HG02840 (cell line): ENCODE measurements around the gene TTC28.

ENCODE experiments used
- ATAC-seq: cut with Tn5 transposase; IDR thresholded peaks from one replicate; pipeline ENCODE4 v1.9.1; 2021; ENCODE audit warnings: mild to moderate bottlenecking, moderate library complexity, moderate number of reproducible peaks; ENCODE audit not compliant: unreplicated experiment, low FRiP score

TTC28 gene

DNA sequence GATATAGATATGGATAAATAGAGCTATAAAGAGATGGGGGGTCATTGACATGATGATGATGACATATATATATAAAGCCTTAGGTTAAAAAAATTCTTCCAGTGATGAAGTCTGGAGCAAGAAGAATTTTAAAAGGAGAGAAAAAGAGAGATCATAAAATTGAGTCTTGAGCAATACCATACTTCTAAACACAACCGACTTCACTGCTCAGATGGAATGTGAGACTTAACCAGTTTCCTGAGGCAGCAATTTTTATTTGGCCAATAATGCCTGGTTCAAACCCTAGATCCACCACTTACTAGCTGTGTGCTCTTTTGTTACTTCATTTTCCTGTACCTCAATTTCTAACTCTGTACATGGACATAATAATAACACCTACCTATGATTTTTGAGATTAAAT, 229.5 kb downstream of the TTC28 start:
- no peak for ATAC-seq

DNA sequence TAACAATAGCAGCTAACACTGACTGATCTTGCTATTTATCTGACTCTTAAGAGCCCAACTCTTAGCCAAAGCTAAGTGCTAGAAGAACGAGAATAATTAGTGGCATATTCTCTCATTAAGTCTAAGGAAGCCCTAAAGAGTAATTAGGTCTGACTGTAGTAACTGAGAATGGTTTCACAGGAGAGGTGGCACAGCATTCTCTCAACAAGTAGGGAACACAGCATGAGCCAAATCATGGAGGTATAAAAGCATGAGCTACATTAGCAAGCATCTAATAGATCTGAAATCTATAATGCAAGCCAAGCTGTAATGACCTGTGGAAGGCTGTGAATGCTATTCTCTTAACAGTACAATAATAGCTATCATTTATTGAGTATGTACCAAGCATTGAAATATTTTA, 230.6 kb downstream of the TTC28 start:
- ATAC-seq = no peak

DNA sequence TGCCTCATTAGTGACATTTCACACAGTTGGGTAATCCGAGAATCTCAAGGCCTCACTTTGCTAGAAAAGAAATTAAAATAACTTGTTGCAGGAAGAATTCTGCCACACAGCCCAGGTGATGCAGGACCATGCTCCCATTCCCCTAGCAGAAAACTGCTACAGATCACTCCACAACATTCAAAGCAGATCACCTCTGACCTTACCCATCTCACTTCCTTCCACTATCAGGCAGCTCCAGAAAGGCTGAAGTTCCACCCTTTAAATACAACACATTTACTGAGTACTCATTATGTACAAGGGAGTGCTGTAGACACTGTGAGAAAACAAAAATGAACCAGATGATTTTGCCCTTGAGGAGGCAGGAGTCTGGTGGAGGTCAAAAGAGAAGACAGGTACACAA, 231.0 kb downstream of the TTC28 start:
- no peak for ATAC-seq

DNA sequence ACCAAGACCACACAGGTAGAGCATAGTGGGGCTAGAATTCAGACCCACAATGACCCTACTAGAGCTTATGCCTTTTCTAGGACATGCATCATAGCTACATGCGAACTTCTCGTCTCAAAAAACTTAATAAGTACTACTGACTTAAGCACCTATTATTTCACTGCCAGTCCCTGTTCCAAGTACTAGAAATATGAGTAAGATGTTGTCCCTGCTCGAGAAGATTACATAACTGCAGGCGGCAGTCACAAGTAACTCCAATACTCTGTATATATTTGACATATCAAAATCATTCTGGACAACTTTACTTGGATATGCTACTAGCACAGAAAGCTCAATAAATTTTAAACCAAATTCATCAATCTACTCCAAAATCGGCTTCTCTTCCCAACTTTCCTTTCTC, 235.0 kb downstream of the TTC28 start:
- no peak for ATAC-seq

DNA sequence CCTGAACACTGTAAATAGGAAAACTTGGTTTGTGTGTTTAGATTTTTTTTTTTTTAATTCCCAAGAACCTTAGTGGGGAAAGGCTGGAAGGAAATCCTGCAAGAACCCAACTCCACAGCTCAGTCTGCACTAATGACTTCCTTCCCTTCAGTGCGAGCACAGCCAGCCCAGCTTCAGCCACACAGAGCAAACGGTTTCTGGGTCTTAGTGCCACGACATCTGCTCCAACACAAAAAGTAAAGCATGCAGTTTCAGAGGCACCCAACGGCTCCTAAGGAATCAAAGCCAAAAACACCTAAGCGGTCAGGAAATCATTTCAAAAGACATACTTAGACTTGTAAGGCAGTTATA, 236.1 kb downstream of the TTC28 start:
- no peak for ATAC-seq

DNA sequence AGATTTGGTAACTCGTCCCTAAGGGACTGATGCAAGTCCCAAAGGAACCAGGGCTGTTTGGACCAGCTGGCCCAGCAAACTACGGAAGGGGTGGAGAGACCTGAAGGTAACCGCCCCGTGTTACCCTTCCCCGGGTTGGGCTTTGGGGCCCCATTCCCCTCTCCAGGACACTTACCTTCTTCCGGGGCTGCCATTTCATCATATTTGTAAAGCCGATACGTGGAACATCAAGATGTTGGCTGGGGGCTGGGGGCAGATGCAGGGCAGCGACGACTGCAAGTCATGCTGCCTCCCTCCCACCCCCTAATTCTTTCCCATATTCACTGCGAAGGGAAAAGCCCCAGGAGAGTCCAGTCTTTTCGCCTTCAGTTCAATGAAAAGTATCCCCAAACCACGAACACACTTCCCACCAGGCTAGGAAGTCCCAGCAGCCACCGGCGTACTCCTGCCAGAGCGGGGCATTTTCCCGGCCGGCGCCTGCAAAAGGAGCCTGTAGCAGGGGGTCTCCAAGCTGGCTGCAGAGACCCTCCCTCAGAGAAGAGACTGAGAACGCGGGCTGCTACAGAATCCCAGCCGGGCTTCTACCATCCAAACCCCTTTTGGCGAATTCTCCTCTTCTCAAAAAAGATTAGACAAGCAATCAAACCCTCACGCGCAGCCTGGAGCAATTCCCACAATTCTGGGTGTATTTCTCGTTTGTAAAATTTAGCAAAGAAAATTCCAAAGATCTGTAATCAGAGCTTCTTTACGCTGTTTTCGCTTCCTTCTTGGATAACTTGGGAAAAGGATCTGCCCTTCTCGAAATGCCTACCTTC, 236.7 kb downstream of the TTC28 start:
- ATAC-seq = no peak

DNA sequence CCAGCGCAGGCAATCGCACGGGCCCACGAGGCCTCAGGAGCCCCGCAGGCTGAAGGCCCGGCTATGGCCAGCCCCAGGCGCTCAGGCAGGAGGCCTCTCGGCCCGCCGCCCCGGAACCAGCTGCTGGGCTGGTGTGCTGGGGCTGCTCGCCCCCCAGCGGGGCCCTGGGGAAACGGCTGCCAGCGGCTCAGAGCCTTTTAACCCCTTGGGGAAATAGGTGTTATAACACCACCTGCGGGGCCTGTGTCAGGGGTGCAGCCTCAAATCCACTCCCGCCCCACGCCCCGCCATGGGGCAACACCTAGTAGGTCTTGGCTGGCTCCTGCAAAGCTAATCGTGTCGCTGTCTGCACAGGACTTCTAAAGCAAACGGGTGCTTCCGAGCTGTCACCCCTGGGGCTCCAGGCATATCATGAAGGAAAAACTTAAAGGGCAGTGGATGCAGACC, 237.4 kb downstream of the TTC28 start:
- no peak for ATAC-seq

DNA sequence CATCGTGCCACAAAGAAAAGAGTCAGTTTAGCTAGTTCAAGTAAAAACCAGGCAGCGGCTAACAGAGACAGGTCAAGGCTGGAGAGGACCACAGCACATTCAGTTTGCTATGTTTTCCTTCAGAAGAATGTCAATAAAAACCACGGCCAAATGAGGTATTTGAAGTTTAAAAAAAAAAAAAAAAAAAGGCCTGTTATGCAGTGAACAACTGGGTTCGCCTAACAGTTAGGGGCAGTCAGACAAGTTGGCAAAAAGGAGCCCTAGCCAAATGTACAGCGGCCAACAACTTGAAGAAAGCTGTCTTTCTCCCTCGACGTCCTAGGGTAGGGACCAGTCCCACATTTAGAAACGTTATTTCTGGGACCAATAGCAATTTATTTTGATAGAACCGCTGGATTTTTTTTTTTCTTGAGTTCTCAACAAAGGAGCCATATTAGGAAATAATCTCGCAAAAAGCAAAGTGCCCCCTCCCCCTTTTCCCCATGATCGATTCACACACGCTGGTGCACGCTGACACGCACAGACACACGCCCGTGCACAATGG, 237.8 kb downstream of the TTC28 start:
- no peak for ATAC-seq

DNA sequence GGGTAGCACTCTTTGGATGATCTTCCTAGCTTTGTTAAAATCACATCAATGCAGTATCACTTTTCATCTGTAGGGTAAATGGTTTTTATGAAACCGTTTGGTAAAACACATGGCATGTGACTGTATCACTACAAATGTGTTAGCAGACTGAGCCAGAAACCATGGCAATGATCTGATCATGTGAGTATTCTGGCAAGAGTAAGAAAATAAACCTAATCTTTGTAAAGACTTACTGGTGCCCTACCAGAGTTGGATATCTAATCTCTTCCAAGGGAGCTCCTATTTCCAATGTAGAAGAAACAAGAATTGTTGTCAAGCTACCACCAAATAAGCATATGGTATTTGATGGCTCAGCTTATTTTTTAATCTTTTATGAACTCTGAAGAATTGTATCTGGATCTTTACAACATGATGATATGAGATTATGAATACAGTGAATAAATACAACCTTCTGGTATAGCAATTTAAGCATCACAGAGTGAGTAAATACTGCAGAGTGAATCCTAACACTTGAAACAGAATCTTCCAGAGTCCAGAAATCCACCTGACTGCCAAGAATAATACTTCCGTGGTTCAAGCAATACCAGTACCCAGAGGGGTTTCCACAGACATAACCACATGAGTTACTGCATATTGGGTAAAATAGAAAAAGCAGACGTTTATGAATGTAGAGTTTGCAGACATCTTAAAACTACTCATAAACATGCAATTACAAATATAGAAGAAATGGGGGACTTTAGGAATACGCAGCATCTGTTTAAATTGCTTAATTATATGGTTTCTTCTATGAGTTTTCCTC, 238.8 kb downstream of the TTC28 start:
- no peak for ATAC-seq

DNA sequence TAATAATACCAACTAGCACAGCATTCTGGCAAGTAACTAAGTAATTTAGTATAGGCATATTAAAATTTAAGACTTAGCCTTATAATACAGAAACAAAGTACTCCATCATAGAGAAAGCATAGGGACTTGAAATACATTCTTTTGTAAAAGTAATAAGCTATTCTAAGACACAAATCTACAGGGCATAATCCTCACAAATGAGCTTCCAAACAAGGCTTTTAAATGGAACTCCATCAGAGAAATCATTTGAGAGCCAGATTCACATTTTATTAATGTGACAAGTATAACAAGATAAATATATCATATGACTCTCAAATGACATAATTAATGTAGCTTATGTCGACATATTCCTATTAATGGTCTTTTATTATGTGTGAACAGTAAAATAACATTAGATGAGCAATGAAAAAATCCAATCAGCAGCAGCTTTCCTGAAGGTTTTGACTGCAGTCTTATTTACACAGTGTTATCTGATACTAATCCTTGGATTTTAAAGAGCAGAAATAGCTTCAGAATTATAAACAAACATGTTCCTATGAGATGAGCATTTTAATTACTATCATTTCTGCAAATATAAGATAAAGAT, 241.4 kb downstream of the TTC28 start:
- no peak for ATAC-seq

DNA sequence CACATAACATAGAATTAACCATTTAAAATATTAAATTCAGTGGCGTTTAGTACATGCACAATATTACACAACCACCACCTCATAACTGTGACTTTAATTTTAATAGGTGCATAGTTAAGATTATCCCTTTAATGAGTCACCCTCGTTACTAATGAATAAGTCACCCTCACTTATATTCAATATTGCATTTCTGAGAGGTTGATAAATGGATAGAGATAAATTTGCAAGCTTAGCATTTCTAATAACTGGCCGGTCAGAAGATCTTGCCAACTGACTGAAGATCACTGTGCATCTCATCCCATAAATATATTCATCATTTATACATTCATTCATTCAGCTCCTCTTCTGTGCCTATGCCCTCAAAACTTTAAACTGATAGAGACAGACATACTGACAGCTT, 243.7 kb downstream of the TTC28 start:
- no peak for ATAC-seq

DNA sequence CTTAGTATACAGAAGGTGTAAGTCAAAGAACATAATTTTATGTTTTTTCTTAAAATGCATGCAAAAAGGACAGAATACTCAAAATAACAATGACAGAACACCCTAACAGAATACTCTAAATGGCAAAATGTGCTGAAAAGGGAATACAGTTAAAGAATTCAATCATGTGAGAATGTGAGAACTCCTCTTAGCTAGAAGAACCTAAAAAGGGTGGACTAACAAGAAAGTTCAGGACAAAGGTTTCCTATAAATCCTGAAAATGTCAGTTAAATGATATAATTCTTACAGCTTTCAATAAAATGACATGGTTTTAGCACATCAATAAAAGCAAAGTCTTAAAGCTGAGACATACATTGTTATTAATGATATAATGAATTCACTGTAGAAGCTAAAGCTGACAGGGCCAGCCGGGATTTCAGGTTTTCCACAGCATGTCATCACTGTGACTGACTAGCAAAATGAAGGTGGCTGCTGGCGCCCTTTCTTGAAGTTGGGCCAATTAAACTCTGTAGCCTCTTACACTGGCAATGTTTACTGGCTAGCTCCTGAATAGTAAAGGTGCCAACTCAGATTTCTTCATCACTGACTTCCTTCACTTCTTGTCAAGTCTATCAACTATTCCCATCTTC, 244.4 kb downstream of the TTC28 start:
- ATAC-seq = no peak

DNA sequence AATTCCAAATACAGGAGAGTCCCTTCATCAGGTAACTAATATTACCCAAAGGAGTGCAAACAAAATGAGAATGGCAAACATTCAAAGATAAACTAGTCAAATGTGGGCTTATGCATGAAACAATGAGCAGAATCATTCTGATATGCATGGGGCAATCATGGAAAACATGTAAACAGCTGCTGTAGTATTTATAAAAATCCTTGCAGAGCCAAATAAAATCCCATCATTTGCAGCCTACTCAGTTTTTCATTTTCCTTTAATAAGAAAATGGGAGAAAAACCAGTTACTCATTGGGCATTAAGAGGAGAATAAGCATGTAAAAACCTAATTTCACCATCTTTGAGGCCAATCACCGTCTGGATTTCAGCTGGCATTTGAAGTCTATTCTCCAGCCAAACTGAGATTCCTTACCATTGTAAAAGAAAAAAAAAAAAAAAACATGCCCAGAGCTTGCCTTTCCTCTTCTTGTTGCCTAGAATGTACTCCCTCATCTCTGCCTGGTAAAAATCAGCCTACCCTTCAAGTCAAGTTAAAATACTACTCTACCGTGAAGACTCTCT, 249.1 kb downstream of the TTC28 start:
- ATAC-seq = no peak

DNA sequence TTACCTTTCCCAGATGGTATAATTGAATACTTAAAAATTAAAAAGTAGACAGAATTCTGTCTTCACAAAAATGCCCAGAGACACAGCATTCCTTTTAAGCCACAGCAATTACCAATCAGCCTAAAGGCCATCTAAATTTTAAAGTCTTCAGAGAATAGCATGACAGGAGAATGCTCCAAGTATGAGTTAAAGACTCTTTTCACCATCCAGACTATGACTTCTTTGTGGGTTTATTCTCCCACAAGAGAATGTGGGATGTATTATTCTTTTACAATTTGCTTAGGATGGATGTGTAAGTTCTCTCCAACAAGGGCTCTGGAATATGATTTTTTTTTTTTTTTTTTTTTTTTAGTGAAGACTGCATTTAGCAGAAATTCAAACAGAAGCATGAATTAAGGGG, 249.9 kb downstream of the TTC28 start:
- no peak for ATAC-seq

DNA sequence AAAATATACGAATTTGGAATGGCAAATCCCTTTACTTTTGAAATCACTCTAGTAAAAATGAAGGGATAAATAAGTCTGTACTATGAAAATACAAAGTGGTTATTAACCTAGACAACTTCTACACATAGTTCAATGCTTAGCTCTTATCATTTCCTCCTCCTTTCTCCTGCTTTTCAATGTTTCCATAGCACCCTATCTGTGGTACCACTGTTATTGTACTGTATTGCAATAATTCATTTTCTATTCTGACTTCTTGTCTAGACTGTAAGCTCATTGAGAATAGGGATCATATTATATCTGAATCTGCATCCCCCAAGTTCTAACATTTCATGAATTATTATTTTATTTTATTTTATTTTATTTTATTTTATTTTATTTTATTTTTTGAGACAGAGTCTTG, 251.4 kb downstream of the TTC28 start:
- no peak for ATAC-seq

DNA sequence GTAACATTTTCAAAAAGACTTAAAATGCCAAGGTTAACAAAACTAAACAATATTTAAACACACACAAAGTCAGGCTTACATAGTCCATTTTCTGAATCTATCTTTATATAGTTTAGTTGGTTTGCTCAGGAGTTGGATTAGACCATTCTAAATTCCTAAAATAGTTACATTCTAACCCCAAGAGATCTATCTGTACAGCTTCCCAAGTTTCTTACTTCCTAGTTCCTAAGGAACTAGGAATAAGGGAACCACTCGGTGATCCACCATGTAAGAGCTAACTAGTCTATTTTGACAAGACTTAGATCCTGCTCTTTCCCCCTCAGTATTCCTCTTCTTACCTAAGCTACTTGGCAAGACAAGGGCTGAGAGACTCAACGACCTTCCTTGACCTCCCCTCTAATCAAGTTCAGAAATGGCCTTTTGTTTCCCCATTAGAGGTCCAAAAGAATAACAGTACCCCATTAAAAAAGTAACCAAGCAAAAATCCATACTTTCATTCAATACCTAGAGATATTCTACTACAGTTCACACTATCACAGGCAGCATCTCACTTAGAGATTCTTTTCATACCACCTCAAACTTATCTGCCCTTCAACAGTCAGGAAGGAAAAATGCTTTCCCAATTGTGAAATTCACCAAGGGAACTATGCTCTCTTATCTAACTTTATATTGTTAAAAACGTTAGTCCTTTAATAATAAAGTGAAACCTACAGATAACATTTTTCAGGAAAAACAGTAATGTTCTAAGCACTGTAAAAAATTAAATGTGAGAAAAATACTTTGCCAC, 253.1 kb downstream of the TTC28 start:
- no peak for ATAC-seq

DNA sequence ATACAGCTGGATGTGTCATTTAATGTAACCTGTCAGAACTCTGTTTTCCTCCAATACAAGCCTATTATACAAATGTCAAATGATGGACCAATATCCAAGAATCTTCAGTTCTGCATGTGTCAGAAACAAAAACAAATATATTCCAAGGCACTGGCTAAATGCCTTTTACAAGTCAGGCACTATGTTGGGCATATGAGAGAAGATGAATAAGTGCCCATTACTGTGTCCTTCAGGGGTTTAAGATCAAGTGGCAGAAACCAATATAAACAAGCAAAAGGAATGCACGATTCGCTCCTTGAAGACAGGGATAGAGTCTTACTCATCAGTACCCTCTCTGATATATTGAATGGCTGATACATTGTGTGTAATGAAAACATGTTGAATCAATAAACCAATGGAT, 254.4 kb downstream of the TTC28 start:
- ATAC-seq = no peak

DNA sequence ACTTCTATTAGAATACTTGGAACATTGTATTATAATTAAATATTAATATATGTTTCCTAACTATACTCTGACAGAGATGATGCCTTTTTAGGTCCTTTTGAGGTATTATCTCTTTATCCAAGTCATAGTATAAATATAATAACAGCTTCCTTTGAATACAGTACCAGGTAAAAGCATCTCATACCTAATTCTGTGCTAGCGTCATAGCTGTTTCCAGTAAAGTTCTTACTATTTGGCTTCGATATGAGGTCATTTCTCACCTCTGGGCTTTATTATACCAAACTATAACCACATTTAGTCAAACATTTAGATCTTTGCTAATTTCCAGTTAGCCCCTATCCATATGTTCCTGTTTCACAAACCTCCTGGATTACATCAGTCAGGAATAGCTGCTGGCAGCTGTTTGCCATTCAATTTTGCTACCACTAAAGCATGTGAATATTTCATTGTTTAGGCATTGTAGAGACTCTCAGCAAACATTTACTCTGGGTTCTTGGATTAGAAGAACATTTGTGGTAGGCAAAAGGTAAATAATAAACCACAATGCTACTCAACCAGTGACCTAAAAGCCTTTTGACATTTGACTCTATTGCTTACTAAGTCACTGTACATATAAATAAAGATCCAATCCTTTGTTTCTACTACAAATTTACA, 255.1 kb downstream of the TTC28 start:
- no peak for ATAC-seq

DNA sequence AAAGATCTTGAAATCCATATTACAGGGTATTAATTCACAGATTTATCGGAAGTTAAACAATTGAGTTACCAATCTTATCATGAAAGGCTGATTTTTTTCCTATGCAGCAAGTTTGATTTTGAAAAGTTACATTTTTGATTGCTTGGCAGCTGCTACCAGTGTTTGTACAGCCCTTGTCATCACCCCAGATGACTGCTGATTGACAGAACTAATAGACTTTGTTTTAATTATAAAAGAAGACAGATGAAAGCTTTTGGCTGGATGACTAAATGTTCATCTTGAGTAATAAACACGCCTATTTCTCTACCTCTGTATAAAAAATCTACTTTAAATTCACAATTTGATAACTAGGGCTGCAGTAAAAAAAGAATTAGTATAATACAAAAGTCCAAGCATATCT, 259.7 kb downstream of the TTC28 start:
- ATAC-seq = no peak
